ENCODE results near the gene GHRL.

DNA sequence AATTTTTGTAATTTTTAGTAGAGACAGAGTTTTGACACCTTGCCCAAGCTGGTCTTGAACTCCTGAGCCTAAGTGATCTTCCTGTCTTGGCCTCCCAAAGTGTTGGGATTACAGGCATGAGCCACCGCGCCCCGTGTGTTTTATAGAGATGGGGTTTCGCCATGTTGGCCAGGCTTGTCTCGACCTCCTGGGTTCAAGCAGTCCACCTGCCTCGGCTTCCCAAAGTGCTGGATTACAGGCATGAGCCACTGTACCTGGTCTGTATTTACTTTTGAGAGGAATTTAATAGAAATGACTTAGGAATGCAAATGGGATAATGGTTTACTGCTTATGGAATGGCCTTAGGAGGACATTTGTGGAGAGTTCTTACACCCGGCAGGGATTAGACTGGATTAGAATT lies 33.7 kb downstream of the GHRL start:
- TF ChIP-seq, protein P1, sequence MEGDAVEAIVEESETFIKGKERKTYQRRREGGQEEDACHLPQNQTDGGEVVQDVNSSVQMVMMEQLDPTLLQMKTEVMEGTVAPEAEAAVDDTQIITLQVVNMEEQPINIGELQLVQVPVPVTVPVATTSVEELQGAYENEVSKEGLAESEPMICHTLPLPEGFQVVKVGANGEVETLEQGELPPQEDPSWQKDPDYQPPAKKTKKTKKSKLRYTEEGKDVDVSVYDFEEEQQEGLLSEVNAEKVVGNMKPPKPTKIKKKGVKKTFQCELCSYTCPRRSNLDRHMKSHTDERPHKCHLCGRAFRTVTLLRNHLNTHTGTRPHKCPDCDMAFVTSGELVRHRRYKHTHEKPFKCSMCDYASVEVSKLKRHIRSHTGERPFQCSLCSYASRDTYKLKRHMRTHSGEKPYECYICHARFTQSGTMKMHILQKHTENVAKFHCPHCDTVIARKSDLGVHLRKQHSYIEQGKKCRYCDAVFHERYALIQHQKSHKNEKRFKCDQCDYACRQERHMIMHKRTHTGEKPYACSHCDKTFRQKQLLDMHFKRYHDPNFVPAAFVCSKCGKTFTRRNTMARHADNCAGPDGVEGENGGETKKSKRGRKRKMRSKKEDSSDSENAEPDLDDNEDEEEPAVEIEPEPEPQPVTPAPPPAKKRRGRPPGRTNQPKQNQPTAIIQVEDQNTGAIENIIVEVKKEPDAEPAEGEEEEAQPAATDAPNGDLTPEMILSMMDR (conservative IDR thresholded peaks at IDR 0.05; ENCODE audit: low read depth, low read length) = no peak
- no peak for TF ChIP-seq RFX5 (IDR thresholded peaks at IDR 0.05; ENCODE audit: low read depth, low read length)
- TF ChIP-seq, protein P2, sequence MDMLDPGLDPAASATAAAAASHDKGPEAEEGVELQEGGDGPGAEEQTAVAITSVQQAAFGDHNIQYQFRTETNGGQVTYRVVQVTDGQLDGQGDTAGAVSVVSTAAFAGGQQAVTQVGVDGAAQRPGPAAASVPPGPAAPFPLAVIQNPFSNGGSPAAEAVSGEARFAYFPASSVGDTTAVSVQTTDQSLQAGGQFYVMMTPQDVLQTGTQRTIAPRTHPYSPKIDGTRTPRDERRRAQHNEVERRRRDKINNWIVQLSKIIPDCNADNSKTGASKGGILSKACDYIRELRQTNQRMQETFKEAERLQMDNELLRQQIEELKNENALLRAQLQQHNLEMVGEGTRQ (IDR thresholded peaks at IDR 0.05; ENCODE audit: low read depth, low read length) = no peak
- TF ChIP-seq RAD21 (IDR thresholded peaks at IDR 0.05; ENCODE audit: low read length) = no peak
- no peak for TF ChIP-seq POLR2A (IDR thresholded peaks at IDR 0.05; ENCODE audit: low read depth, low read length)
- TF ChIP-seq CHD1 (IDR thresholded peaks at IDR 0.05; ENCODE audit: low read depth, low read length) = no peak
- no peak for TF ChIP-seq MAFK (IDR thresholded peaks at IDR 0.05; ENCODE audit: low read depth, low read length)
- TF ChIP-seq SMC3 (IDR thresholded peaks at IDR 0.05; ENCODE audit: low read depth, low read length) = no peak
- TF ChIP-seq MXI1 (IDR thresholded peaks at IDR 0.05; ENCODE audit: borderline replicate concordance, low read depth, low read length) = no peak
- no peak for TF ChIP-seq BHLHE40 (IDR thresholded peaks at IDR 0.05; ENCODE audit: low read depth, low read length)
- TF ChIP-seq CEBPB (IDR thresholded peaks at IDR 0.05; ENCODE audit: low read depth, low read length) = no peak

Data from IMR-90 (cell line).